ENCODE results near the gene ABTB2.
"Not testable (repeated sequence)": the region's sequence is repeated elsewhere in the genome, so short reads cannot be mapped to it uniquely, and the experiment has no call there.

The ABTB2 gene

DNA sequence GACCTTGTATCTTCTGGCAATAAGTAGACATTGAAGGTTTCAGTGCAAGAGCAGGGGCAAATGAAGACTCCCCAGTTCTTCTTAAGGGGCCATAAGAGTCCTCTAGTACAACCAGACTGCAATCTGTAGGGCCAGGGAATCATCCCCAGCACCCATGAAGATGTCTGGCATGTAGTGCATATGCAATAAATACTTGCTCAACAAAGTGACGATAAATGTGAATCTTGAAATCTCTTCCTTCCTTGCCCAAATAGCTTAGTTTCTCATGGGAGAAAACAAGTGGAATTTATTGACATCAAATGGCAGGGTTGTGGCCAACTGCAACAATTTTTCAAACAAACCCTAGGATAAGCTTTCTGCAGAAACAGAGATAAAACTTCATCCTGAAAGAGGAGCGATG lies 107.6 kb downstream of the ABTB2 start:
- intact Hi-C loops (cut with DNase I) = no loop called here
- no peak for DNase-seq

DNA sequence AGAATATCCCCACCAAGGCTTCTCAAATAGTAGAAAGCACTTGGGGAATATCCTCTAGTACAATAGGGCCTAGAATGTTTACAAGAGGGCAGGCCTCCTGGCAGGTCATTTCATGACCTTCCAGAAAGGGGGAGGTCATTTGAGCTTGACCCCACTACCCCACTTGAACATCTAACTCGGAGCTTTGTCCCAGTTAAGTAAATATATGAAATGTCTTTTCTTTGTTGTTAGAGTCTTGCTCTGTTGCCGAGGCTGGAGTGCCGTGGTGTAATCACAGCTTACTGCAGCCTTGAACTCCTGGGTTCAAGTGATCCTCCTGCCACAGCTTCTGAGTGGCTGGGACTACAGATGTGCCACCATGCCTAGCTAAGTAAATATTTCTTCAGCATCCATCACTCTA lies 108.4 kb downstream of the ABTB2 start:
- intact Hi-C loops (cut with DNase I) = no loop called here
- DNase-seq = no peak

DNA sequence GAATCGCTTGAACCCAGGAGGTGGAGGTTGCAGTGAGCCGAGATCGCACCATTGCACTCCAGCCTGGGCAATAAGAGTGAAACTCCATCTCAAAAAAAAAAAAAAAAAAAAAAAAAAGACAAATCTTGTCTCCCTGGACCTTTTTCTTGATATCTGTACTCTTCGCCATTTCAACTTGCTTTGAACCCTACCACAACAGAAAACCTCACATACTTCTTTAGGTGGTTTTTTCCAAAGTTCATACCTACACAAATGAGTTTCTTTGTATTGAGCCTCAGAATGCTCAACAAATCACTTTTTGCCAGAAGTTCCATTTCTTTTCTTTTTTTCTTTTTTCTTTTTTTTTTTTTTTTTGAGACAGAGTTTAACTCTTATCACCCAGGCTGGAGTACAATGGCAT lies 111.3 kb downstream of the ABTB2 start:
- intact Hi-C loops (cut with DNase I); DNase-seq: not testable (repeated sequence)

- no peak for DNase-seq
- intact Hi-C loops (cut with DNase I) = no loop called here
These were observed 112.8 kb downstream of the ABTB2 start for GRCh38 chr11:34245041-34245440.

DNA sequence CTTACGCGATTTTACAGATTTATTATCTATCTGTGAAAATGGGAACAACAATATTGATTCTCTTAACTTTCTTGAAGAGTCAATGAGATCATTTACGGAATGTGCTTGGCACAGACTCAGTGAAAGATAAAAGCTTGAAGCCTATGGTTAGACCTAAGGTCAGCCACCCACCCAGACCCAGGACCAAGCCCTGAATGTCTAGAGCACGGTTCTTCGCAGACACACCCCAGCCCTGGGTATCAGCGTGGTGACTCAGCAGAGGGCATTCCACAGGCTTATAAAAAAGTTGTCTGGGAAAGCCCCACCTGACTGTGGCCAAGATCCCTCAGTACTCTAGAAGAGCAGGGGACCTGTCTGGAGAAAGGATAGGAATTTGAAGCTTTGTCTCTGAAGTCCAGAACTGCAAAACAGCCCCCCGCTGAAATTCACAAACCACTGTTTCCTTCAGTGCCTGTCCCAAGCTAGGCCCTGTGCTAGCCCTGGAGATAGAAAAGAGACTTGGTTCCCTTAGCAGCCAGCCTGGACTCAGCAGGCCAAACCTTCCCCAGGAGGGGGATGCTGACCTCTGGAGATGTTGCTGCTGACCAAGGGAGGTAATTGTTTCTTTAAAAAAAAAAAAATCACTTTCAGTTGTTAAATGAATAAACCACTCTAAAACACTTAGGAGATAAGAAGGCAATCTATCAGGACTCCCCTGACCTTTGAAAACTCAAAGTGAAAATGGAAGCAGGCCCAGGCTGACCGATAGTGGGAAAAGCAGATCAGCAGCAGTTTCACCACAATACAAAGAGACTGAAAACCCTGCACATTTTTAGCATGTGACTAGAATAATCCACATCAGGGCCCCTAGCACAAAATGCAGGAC lies 114.0 kb downstream of the ABTB2 start:
- intact Hi-C loops (cut with DNase I) = no loop called here
- DNase-seq = no peak

DNA sequence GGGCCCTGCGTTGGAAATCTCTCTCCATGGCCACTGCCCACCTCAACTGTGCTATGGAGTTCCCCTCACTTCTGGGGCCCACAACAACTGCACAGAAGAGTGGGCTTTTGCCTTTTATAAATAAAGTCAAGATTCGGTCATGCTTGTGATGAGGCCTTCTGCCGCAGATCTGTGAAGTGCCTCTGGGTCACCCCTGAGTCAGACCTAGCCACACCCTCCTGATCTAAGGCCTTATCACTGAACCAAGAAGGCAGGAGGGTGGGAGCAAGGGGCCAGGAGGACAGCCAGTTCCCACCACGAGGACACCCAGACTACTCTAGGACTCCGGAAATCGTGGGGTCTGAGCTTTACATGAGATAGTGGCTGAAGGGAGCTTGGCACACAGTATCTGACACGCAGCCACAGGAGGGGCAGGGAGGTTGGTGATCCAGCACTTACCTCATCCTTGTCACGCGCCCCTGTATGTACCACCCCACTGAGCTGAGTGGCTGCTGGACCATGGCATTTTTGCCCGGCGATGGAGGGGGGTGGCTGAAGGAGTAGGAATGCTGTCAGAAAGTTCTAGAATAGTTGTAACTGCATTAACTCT lies 115.7 kb downstream of the ABTB2 start:
- DNase-seq = no peak
- intact Hi-C loops (cut with DNase I) = no loop called here

DNA sequence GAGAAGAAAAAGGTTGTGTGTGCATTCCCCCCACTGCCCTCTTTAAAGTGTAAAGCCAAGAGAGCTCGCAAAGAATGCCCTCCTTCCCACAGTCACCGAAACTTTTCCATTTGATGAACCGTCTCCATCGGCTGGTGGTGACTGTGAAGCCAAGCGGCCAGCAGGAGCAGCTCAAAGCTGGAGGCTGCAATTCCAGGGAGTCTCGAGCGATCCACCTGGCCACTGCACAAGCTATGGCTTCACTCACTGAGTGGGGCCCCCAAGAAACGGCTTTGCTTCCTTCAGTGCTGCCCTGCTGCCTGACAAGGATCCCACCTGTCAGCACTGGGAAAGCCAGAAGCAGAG lies 117.7 kb downstream of the ABTB2 start:
- DNase-seq = no peak
- intact Hi-C loops (cut with DNase I) = no loop called here

GRCh38 chr11:34239465-34240149 lies 118.2 kb downstream of the ABTB2 start:
- intact Hi-C loops (cut with DNase I) = no loop called here
- no peak for DNase-seq

GRCh38 chr11:34238966-34239365 lies 118.8 kb downstream of the ABTB2 start:
- DNase-seq = no peak

GRCh38 chr11:34238533-34238932 lies 119.3 kb downstream of the ABTB2 start:
- DNase-seq = no peak
- intact Hi-C loops (cut with DNase I) = no loop called here

More at GRCh38 chr11:34238966-34239365, 118.8 kb downstream of the ABTB2 start:
- intact Hi-C loops (cut with DNase I) = no loop called here

GRCh38 chr11:34236572-34236971 lies 121.2 kb downstream of the ABTB2 start:
- DNase-seq = no peak
- intact Hi-C loops (cut with DNase I) = no loop called here

- intact Hi-C loops (cut with DNase I) = no loop called here
- no peak for DNase-seq
These were observed 122.2 kb downstream of the ABTB2 start for GRCh38 chr11:34235591-34236071.

- intact Hi-C loops (cut with DNase I) = no loop called here
- no peak for DNase-seq
These were observed 122.6 kb downstream of the ABTB2 start for GRCh38 chr11:34235189-34235588.

GRCh38 chr11:34234086-34234740 lies 123.6 kb downstream of the ABTB2 start:
- intact Hi-C loops (cut with DNase I) = no loop called here
- no peak for DNase-seq

GRCh38 chr11:34233215-34233614 lies 124.6 kb downstream of the ABTB2 start:
- no peak for DNase-seq
- intact Hi-C loops (cut with DNase I) = no loop called here

- DNase-seq = no peak
- intact Hi-C loops (cut with DNase I) = no loop called here
These were observed 125.0 kb downstream of the ABTB2 start for GRCh38 chr11:34232807-34233206.

DNA sequence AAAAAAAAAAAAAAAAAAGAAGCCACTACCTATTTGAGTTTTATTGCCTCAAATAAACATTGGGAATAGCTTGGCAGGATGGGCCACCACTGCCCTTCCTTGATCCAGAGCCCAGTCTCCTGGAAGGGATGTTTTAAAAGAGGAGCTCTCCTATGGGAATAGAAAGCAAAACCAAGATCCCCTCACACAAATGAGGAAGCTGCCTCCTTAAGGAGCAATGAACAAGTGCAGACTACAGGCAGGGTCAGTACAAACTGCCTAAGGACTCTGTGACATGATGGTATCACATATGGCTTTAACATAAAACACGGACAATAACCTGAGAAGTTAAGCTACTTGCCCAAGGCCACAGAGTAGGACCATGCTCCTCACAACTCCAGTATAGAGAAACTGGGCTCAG lies 131.6 kb downstream of the ABTB2 start:
- DNase-seq = no peak
- intact Hi-C loops (cut with DNase I) = no loop called here

DNA sequence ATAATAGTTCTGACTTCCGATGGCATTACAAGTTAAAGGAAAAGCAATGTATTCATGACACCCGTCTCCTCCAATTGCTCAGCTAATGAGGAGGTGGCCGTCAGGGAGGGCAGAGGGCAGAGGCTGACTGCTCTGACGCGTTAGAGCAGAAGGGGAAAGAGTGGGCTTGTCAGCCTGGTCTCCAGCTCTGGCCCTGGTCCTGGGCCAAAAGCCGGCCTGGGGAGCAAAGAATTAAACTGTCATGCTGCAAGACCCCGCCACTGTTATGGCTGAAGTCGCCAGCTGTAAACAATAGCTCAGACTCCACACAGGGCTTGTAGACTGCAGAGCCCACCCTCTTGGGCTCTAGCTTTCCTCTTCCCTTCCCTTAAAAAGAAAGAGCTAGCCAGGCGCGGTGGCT lies 132.7 kb downstream of the ABTB2 start:
- intact Hi-C loops (cut with DNase I) = no loop called here
- no peak for DNase-seq

GRCh38 chr11:34224434-34224966 lies 133.3 kb downstream of the ABTB2 start:
- intact Hi-C loops (cut with DNase I) = no loop called here
- DNase-seq = no peak

DNA sequence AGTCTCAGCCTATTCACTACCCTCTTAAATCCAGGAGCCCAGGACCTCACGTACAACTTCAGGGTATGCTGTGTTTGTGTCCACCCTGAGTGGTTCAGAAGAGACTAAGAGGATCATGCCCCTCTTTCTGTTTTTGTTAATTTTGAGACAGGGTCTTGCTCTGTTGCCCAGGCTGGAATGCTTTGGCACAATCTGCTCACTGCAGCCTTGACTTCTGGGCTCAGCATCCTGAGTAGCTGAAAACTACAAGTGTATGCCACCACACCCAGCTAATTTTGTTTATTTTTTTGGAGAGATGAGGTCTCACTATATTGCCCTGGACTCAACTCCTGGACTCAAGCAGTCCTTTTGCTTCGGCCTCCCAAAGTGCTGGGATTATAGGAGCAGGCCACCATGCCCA lies 133.9 kb downstream of the ABTB2 start:
- no peak for DNase-seq
- intact Hi-C loops (cut with DNase I) = no loop called here
